Hematopoietic multipotent progenitor cell treated with erythropoietin and hydrocortisone succinate and interleukin-3 and kit ligand, for 4 days (in vitro differentiated cells): ENCODE data around the gene FA2H.
"Not testable (repeated sequence)": the region's sequence is repeated elsewhere in the genome, so short reads cannot be mapped to it uniquely, and the experiment has no call there.

Experiments used
- DNase-seq: peaks from one replicate; pipeline ENCODE4 v3.0.0-alpha.2; 2015

Gene FA2H, protein sequence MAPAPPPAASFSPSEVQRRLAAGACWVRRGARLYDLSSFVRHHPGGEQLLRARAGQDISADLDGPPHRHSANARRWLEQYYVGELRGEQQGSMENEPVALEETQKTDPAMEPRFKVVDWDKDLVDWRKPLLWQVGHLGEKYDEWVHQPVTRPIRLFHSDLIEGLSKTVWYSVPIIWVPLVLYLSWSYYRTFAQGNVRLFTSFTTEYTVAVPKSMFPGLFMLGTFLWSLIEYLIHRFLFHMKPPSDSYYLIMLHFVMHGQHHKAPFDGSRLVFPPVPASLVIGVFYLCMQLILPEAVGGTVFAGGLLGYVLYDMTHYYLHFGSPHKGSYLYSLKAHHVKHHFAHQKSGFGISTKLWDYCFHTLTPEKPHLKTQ

DNA sequence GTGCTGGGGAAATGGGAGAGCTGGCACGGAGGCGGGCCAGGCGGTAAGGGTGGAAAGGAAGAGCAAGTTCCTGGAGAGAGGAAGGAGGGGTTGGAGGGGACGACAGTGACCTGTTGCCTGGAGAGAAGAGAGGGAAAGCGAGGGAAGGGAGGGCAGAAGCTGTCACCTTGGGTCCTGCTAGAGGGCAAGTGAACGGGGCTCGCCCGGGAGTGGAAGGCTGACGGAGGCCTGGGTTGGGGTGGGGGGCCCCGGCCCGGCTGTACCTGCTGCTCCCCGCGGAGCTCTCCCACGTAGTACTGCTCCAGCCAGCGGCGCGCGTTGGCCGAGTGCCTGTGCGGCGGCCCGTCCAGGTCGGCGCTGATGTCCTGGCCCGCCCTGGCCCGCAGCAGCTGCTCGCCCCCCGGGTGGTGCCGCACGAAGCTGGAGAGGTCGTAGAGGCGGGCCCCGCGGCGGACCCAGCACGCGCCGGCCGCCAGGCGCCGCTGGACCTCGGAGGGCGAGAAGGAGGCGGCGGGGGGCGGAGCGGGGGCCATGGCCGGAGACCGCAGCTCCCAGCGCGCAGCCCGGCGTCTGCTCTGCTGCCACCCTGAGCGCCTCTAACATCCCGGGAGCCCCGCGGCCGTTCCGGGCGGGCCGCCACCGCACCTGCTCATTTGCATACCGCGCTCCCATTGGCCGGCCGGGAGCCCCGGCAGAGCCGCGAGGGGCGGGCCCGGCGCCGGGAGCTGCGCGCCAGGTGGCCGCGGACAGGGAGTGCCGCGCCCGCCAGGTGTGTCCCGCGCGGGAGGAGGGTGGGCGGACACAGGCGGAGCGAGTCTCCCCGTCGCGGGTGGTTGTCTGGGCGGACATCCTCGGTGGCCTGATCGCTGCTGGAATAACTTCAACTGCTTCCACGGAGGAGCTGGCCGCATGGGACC, at the start of gene FA2H:
Gene FA2H (minus strand): TSS at position 598 of the 917 bp plus-strand sequence. CDS start 65 bp downstream, at position 533.
- DNase-seq = peak; percentile 82

DNA sequence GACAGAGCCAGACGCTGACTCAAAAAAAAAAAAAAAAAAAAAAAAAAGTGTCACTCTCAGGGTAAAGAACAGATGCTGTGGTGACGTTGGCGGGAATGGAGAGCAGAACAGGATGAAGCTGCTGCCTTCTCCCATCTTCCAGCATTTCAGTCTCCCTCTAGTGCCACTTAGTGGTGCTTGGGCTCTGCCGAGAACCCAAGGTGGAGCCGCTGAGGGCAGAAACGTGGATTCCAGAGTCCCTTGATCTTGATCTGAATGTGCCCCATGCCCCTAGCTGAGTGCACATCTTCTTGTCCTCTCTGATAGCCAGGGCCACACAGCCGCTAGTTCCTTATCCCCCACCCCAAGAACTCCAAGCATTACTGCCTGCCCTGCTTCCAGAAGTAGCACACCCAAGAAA, 43.2 kb upstream of the FA2H start:
- DNase-seq = no peak

DNA sequence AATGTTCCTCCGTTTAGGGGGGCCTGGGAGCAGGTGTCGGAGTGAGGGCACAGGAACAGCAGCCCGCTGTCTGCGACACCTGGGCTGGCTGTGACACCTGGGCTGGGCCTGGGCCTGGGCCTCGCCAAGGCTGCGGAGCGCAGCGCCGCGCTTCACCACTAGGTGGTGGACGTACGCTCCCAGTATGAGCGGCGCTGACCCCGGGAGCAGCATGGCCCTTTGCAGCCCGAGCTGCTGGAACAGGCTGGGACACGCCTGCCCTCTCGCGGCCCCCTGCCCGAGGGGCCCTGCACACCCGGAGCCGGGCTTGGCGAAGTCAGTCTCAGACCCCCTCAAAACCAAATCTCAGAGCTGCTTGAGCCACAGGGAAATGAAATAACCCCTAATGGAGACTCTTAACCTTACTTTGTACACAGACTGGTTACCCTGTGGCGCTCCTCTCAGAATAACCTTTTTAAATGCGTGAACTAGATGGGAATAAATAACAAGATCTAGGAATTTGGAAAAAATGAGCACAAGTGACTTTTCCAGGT, 38.6 kb upstream of the FA2H start:
- DNase-seq = peak; percentile 89

DNA sequence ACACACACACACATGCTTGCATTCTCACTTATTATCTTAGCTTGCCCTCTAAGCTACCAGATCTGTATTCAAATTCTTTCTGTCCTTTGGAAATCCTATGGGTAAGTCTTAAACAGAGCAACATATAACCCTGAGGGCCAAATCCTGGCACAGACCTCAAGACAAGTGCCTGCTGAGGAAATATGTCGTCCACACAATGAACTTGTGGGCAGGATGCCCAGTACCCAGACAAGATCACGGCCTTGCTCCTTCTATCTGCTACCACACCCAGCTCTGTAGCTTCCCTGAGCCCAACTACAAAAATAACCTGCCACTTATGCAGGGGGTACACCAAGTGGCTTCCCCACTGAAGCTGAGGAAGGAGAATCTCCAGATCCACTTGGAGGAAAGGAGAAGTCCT, 37.3 kb upstream of the FA2H start:
- no peak for DNase-seq

DNA sequence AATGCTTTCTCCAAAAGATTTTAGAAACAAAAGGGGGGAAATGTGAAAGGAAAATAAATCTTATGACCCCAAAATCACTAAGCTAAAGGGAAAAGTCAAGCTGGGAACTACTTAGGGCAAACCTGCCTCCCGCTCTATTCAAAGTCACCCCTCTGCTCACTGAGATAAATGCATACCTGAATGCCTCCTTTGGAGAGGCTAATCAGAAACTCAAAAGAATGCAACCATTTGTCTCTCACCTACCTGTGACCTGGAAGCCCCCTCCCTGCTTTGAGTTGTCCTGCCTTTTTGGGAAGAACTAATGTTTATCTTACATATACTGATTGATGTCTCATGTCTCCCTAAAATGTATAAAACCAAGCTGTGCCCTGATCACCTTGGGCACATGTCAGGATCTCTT, 36.6 kb upstream of the FA2H start:
- not testable (repeated sequence) for DNase-seq

DNA sequence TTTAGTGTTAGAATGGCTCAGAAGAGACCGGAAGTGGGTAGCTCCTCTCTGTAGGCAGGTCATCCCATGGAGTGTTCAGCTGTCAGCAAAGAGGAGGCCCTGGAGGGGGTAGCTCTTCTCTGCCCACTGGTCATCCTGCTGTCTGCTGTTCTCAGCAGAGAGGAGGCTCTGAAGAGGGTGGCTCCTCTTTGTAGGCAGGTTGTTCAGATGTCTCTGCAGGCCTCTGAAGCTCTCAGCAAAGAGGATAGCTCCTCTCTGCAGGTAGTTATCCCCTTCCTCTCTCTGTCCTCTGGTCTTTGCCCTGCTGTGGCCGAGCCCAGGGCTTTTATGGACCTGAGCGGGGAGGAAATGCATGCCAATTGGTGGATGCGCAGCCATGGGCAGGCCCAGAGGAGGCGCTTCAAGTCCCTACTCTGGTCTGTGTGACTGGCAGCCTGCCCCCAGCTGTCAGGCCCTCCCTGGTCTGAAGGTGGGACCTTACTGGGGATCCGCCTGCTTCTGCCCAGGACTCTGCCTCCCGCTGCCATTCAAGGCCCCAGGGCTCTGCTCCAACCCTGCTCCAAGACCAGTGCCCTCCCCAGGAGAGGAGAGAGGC, 32.5 kb upstream of the FA2H start:
- DNase-seq = no peak

DNA sequence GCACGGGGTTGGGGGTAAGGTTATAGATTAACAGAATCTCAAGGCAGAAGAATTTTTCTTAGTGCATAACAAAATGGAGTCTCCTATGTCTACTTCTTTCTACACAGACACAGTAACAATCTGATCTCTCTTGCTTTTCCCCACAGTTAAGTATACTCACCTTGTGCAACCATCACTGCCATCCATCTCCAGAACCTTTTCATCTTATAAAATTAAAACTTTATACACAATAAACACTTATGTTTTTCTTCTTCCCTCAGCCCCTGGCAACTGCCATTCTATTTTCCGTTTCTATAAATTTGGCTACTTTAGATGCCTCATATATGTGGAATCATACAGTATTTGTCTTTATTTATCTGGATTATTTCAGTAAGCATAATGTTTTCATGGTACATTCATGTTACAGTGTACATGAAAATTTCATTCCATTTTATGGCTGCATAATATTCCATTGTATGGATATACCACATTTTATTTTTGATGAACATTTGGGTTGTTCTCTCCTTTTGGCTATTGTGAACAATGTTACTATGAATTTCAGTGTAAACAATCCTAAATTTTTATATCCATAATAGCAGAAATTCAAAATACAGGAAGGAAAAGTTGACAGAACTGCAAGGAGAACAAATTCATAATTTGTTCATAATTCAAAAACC, 25.7 kb upstream of the FA2H start:
- DNase-seq = no peak

DNA sequence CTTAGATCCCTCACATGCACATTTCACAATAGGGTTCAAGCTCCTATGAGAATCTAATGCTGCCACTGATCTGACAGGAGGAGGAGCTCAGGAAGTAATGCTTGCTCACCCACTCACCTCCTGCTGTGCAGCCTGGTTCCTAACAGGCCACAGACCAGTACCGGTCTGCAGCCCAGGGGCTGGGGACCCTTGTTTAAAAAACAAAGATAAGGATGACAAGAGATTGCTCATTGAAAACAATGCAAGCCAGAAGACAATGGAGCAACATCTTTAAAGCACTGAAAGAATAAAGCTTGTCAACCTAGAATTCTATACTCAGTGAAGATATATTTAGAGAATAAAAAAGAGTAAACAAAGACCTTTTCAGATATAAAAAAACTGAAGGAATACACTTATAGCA, 22.8 kb upstream of the FA2H start:
- DNase-seq = no peak

DNA sequence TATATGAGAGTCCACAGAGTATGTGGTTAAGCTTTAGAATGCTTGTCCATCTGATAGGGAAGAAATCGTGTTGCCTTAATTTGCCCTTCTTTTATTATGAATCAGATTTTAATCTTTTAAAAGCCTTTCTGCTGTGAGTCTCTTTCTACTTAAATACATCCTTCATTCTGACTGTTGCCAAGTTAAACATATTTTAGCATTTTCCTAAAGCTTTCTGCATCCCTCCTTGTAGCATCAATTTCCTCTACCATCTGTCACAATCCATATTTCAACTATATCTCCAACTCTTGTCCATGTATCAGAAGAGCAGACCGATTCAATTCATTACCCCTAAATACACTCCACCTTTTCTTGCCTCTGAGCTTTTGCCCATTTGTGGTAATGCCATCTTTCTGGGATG, 20.5 kb upstream of the FA2H start:
- DNase-seq = no peak

DNA sequence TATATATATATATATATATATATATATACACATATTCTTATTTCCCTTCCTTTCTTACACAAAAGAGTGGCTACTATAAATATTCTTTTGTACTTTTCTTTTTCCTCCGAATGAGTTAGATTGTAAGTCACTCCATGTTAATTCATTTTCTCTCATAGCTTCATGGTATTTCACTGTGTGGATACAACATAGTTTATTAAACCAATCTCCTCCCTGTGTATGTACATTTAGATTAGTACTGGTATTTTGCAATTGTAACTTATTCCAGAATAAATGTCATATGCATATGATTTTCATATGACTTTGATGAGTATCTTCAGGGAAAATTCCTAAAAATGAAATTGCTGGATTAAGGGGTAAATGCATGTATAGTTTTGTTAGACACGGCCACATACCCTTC, 20.0 kb upstream of the FA2H start:
- DNase-seq = no peak

DNA sequence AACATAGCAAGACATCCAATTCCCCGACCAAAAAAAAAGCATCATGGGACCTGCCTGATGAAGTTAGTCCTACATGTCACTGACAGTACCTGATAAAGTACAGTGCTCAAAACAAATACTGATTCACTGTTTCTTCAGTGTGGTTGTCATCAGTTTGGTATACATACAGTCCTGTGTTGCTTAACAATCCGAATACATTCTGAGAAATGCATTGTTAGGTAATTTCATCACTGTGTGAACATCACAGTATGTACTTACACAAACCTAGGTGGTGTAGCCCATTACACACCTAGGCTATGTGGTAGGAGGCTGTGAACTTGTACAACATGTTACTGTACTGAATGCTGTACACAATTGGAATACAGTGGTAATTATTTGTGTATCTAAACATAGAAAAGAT, 19.0 kb upstream of the FA2H start:
- no peak for DNase-seq

DNA sequence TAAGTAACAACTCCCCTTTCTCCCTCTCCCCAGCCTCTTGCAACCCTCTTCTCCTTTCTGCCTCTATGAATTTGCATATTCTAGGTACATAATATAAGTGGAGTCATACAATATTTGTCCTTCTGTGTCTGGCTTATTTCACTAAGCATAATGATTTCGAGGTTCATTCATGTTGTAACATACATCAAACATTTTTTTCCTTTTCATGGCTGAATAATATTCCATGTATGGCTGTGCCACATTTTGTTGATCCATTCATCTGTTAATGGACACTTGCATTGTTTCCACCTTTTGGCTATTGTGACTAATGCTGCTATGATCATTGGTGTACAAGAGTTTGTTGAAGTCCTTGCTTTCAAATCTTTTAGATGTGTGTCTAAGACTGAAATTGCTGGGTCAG, 17.6 kb upstream of the FA2H start:
- no peak for DNase-seq

DNA sequence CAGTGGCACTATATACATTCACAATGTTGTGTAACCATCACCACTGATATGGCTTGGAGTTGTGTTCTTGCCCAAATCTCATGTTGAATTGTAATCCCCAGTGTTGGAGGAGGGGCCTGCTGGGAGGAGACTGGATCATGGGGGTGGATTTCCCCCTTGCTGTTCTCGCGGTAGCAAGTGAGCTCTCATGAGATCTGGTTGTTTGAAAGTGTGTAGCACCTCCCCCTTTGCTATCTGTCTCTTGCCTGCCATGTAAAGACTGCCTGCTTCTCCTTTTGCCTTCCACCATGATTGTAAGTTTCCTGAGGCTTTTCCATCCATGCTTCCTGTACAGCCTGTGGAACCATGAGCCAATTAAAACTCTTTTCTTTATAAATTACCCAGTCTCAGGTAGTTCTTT, 17.1 kb upstream of the FA2H start:
- DNase-seq = not testable (repeated sequence)

DNA sequence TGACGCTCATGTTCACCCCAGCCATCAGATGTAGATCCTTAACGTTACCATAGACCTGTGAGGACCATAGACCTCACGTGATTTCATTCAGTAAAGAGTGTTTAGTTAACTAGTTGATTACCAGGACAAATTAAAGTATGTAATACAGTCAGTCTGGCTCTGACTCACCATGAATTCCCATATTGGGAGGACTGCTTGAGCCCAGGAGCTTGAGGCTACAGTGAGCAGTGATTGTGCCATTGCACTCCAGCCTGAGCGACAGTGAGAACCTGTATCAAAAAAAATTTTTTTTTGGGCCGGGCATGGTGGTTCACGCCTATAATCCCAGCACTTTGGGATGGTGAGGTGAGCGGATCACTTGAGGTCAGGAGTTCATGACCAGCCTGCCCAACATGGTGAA, 13.5 kb upstream of the FA2H start:
- DNase-seq = no peak

DNA sequence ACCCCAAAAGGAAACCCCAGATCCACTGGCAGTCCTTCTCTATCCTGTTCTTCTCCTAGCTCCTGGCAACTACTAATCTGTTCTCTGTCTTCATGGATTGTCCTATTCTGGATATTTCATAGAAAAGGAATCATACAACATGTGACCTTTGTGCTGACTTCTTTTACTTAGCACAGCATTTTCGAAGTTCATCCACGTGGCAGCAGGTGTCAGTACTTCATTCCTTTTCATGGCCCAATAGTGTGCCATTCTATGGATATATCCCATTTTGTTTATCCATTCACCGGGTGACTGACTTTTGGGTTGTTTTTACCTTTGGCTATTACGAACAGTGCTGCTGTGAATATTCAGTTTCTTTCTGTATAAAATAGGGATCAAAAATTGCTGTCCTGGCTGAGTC, 10.4 kb upstream of the FA2H start:
- no peak for DNase-seq

DNA sequence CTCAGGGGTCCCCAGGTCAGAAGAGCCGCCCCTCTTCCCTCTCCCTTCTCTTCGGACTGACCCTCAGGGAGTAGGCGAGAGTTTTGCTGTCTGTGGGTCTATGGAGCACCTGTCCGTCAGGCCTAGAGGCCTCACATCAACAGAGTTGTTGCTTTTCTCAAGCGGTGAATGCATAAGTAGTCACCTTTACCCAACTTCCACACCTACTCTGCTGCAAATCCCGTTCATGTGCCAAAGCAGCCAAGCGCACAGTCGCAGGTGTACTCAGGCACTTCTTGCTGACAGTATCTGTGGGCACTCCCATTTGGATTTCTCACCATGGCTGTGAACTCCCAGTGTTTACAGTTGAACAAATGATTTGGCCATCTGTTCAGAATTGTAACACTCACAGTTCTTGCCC, 4.0 kb upstream of the FA2H start:
- DNase-seq = no peak

DNA sequence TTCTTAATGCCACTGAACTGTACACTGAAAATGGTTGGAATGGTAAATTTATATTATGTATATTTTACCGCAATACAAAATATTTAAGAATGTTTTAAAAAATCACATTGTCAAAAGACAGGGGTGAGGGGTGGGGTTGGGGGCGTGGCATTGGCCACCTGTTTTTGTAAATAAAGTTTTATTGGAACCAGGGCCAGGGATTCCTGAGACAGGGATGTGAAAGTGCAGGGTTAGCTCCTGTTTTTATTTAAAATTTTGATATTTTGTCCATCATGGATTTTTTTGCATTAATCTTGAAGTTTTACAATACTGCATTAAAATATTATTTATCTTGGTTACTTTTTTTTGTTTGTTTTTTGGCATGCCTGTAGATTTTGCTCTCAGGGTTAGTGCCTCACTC, 2.3 kb upstream of the FA2H start:
- no peak for DNase-seq

DNA sequence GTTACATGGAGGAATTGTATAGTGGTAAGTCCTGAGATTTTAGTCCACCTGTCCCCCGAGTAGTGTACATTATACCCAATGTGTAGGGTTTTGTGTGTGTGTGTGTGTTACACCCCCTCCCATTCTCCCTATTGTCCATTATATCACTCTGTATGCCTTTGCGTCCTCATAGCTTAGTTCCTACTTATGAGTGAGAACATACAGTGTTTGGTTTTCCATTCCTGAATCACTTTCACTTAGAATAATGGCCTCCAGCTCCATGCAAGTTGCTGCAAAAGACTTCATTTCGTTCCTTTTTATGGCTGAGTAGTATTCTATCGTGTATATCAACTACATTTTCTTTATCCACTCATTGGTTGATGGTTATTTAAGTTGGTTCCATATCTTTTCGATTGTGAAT, 635 bp upstream of the FA2H start:
- no peak for DNase-seq

DNA sequence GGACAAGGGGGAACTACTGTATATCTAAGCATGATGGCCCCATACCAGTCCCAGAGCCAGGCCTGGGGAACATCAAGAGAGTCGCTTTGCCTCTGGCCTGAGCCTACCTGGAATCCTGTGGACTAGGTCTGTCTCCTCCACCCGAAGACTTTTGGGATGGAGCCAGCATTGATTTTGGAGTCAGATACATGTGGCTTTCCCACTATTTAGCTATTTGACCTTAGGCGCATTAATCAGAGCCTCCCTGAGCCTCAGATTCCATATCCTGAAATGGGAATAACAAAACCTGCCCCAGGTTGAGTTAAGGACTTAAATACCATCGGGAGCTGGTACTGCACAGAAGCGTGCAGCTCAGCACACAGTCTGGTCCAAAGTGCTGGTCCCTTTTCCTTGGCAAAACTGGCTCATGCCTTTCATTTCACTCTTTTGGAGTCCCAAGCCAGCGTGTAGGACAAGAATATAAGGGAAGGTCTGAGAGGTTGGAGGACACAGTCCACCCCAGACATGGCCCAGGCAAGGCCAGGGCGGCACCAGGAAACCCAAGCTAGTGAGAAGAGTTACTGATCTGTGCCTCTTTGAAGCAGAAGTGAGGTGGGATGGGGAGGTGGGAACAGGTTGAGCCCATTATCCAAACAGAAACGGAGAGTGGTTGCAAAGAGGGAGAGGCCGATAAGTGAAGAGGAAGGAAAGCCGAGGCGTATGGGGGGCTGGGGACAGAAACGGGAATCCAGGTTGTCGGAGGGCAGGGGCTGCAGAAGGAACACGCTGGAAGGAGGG, 986 bp downstream of the FA2H start:
- DNase-seq = no peak

DNA sequence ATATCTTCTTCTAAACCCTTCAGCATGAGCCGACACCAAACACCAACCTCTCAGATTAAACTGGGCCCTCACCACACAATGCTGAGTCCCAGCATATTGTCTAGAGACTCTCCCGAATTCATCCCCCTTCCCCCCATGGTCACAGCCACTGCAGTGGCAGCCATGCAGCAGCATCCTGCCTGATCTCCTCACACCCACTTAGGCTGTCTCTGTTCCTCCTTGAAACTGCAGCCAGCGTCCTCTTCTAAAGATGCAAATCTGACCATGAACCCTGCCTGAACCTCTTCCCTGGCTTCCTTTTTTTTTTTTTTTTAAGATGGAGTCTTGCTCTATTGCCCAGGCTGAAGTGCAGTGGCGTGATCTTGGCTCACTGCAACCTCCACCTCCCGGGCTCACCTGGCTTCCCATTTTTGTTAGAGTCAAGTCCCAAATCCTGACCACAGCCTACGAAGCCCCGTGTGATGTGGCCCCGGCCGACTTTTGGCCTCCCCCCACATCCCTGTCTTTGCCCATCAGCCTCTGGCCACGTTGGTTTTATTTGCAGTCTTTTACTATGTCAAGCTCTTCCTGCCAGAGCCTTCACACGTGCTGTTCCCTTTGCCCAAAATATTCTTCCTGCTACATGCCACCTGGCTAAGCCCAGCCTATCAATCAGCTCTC, 2.8 kb downstream of the FA2H start:
- DNase-seq = no peak

DNA sequence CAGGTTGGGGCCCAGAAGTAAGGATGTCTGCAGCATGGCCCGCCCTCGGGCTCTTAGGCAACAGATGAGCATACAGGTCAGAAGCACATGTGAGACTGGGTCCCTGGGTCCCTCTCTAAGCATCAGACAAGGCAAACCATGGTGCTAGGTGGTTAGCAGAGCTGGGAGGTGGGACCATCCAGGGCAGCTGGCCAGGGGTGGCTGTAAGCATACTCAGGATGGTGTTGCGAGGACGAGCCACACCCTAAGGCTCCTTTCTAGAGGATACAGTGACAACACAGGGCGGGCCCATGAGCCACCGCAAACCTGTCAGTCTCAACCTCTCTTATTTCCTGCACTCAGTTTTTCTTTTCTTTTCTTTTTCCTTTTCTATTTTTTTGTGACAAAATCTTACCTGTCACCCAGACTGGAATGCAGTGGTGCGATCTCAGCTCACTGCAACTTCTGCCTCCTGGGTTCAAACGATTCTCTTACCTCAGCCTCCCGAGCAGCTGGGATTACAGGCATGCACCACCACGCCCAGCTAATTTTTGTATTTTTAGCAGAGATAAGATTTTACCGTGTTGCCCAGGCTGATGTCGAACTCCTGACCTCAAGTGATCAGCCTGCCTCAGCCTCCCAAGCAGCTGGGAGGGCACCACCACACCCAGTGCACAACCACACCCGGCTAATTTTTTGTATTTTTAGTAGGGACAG, 3.6 kb downstream of the FA2H start:
- peak; percentile 27 for DNase-seq
